ENCODE results near the gene IRAG1.

DNA sequence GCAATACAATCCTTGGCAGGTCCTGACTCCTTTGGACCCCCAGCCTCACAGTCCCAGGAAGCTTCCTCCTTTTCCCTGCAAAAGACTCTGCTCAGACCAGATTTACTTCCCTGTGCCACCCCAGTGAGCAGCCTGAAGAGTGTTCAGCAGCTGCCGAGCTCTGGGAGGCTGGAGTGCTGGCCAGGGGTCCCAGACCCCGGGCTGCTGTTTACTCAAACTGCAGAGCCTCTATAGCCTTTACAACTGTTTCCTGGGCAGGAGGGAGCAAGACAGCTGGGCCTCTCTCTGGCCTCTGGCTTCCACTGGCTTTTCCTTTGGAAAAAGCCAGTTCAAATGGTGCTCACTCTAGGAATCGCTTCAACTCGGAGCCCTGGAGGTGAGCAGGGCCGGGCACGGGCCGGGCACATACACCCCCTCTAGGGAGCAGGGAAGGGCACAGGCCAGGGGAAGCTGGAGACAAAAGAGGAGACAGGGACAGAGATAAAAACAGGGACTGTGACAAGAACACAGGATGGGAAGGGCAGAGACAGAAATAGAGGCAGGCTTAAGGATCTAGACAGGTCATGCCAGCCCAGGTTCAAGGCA is 932 bp downstream of the IRAG1 start:
- no peak for TF ChIP-seq CTCF (conservative IDR thresholded peaks at IDR 0.05; ENCODE audit: low read length)
- no peak for TF ChIP-seq EZH2phosphoT487 (IDR thresholded peaks at IDR 0.05; ENCODE audit: borderline replicate concordance, low read depth, low read length)

All from OCI-LY7 (cell line).